K562 (cell line): Measurements from ENCODE around the gene CCSER1. TPM values are rescaled to one million over a fixed set of nuclear protein-coding genes. Genes with fewer than 3 reads are reported as not detected.

Experiments used
- ARID4B ChIP-seq: sonication (generic); formaldehyde crosslinking; IDR thresholded peaks from 2 replicates; pipeline ENCODE4 v1.8.0; 2022; ENCODE audit warnings: mild to moderate bottlenecking, missing genetic modification reagents
- ZC3H11A ChIP-seq: IDR thresholded peaks from 2 replicates; pipeline ENCODE4 v1.6.1; 2012; ENCODE audit warnings: low read depth, low read length, improper control_type of control experiment
- ZKSCAN1 ChIP-seq: fragments of 150-350 bp; IDR thresholded peaks from 2 replicates; pipeline ENCODE4 v1.6.1; 2016; ENCODE audit warnings: low read depth, low read length
- ZNF280B ChIP-seq: fragments of 250-450 bp; sonication (Bioruptor Pico); IDR thresholded peaks from 2 replicates; pipeline ENCODE4 v1.5.1; 2021; ENCODE audit warnings: mild to moderate bottlenecking
- polyA plus RNA-seq, 8 experiments: library from polyadenylated mRNA; depleted of rRNA in 4 of 8; stranded (reverse) in 5 of 8; unstranded in 3 of 8; fragments of >200 nt; fragmentation: Nextera tagmentation in 2 of 8; fragmentation: Illumina TruSeq in 1 of 8; extraction: Ambion mirVana in 2 of 8; extraction: Trizol in 1 of 8; gene quantifications; 2 replicates each; pipeline versions ENCODE4 v1.2.1 to v1.2.3, GENCODE V29; 2011 to 2014; ENCODE audit warnings: inconsistent platforms in 1 of 8, missing spikeins in 1 of 8
- total RNA-seq, 7 experiments: library from RNA; depleted of rRNA in 6 of 7; stranded (reverse); fragments of >200 nt in 6 of 7; fragmentation: Illumina TruSeq in 2 of 7; extraction: Trizol in 2 of 7; gene quantifications; 2 replicates each; pipeline versions ENCODE4 v1.2.1 to v1.2.3, GENCODE V29; 2011 to 2021; ENCODE audit warnings: low replicate concordance in 1 of 7
- TF ChIP-seq, protein P1 (sequence below): sonication (generic); formaldehyde crosslinking; IDR thresholded peaks from 2 replicates; pipeline ENCODE4 v1.8.0; 2022; ENCODE audit warnings: missing genetic modification reagents, mild to moderate bottlenecking, borderline replicate concordance

The CCSER1 gene
- total and polyA plus RNA-seq, 9 of the 15 experiments (the other 6 are each of a cell fraction or from before 2014, with no cell fraction given) = not detected

DNA sequence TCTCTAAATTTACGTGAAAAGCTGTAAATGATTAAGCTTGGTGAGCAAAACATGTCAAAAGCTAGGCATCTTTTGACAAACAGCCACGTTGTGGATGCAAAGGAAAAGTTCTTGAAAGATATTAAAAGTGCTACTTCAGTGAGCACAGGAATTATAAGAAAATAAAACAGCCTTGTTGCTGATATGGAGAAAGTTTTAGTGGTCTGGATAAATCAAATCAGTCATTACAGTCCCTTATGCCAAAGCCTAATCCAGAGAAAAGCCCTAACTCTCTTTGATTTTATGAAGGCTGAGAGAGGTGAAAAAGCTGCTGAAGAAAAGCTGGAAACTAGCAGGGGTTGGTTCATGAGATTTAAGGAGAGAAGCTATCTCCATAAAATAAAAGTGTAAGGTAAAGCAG lies 487.2 kb downstream of the CCSER1 start (continued):
- TF ChIP-seq, protein P1, sequence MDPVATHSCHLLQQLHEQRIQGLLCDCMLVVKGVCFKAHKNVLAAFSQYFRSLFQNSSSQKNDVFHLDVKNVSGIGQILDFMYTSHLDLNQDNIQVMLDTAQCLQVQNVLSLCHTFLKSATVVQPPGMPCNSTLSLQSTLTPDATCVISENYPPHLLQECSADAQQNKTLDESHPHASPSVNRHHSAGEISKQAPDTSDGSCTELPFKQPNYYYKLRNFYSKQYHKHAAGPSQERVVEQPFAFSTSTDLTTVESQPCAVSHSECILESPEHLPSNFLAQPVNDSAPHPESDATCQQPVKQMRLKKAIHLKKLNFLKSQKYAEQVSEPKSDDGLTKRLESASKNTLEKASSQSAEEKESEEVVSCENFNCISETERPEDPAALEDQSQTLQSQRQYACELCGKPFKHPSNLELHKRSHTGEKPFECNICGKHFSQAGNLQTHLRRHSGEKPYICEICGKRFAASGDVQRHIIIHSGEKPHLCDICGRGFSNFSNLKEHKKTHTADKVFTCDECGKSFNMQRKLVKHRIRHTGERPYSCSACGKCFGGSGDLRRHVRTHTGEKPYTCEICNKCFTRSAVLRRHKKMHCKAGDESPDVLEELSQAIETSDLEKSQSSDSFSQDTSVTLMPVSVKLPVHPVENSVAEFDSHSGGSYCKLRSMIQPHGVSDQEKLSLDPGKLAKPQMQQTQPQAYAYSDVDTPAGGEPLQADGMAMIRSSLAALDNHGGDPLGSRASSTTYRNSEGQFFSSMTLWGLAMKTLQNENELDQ (CRISPR knock-in tag) = no peak
- TF ChIP-seq ARID4B (no peak), ZC3H11A (no peak), ZNF280B (CRISPR knock-in tag) (no peak), ZKSCAN1 (no peak)
